Activated CD4-positive, CD25-positive, alpha-beta regulatory T cell (primary cell): ENCODE measurements around the gene DNAJC10.

Source experiments
- DNase-seq, 4 experiments: peaks; one replicate each; lab custom pipeline; 2025; lab: John Stamatoyannopoulos, UW

DNAJC10 gene

DNA sequence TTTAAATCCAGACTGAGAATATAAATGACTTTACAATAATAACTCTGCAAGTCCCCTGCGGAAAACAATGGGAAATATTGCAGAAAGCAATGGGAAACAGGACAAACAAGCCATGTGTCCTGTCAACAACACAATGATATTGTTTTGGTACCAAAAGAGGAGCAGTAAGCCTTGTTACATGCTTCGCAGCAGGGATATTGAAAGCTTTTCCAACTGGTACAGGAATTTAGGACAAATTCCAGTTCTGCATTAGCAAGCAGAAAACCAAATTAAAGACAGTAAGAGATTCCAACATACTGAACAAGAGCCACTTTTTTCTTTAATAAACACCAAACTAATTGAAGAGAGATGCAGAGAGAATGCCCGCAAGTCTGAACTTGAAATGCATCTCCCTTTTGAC lies 120.4 kb downstream of the DNAJC10 start:
- DNase-seq, result no peak
